HG03280 (cell line): ENCODE measurements around the gene FZR1.
"Not testable (repeated sequence)": the region's sequence is repeated elsewhere in the genome, so short reads cannot be mapped to it uniquely, and the experiment has no call there.

Experiments used
- ATAC-seq: cut with Tn5 transposase; IDR thresholded peaks from one replicate; pipeline ENCODE4 v1.9.1; 2021; ENCODE audit warnings: mild to moderate bottlenecking, moderate library complexity; ENCODE audit not compliant: unreplicated experiment

FZR1 gene

DNA sequence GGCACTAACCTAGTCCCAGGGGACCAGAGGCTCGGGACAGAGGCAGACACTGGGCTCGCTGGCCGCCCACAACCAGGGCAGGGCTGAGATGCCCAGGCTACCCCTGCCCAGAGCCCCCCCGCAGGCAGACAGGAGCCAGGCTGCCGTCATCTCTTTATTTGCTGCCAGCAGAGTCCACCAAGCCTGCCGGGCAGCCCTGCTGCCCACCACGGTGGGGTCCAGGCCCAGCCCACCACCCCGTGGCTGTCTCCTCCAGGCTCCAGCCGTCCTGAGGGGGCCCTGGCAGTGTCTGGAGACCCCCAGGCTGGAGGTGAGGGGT is 37.9 kb downstream of the FZR1 start:
- ATAC-seq: no peak

DNA sequence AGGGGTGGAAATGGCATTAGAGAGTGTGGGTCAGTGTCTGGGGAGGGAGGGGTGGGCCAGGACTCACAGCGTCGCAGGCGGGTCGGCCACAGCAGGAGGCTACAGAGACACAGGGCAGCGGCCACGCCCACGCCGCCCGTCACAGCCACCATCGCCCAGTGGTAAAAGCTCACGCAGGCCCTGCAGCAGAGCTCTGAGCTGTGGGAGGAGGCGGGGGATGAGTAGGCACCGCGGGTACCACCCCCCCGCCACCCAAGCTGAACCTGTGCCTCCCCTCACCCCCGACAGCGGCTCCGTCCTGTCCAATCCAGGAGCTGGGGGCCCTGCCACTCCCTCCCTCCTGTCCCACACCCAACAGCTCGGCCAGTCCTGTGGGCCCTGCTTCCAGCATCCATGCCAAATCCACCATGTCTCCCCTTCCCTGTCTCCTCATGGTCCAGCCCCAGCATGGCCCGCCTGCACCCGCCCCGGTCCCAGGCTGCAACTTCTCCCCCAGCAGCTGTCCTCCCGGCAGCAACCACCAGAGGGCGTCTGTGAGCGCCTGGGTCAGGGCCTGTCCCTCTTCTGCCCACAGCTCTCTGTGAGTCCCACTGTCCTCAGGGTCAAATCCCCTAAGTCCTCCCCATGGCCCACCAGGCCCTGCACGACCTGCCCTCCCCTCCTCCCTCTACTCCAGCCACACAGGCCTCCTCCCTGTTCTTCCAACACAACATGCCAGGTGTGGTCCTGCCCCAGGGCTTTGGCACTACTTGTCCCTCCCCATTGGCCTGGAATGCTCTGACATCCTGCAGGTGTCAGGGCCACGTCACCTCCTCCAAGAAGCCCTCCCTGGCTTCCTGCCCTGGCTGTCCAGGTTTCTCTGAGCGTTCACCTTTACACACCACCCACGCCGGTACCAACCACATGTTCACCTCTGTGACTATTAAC is 38.9 kb downstream of the FZR1 start:
- no peak for ATAC-seq

DNA sequence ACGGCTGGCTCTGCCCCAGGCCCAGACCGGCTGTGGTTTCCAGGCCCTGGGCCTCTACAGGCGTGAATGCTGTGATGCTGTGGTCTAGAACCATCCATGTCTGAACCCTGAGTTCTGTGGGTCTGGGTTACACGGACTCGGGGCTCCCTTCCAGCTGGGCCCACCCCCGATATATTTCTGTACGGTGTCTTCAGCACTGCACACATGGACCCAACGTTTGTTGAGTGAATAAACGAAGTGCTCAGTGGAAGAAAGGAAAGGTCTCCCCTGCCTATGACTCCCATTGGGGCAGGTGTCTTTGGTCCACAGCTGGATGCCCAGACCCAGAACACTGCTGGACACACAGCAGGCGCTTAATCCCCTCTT is 39.5 kb downstream of the FZR1 start:
- no peak for ATAC-seq

DNA sequence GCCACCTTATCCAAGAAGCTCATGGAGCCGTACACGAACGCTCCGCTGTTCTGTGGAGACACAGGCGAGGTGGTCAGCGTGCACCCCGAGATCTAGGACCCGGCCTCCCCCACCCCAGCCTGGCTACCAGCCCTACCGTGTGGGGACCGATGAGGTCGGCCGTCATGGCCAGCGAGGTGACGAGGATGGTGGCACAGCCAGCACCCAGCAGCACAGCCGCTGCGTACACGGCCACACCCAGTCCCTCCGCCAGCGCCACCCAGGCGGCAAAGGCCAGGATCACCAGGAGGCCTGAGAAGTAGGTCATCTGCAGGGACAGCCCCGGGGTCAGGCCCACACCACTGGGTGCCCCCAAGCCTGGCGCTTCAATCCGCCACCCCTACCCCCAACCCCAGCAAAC is 40.0 kb downstream of the FZR1 start:
- ATAC-seq: no peak

DNA sequence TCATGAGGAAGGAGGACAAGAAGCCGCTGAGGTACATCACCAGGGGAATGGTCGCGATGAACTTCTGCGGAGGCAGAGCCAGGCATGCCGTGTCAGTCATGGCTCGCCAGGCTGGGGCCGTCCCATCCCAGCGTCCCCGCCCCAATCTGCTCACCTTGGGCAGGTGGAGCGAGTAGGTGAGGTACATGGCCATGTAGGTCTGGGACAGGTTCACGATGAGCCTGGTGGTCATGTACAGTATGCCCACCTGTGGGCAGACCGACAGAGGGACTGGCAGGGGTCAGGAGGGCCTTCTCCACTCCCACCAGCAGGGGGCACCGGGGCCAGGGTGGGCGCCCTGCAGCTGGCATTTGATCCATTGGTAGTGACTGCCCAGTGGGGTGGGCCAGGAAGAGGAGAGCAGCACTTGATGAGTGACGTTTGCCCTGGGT is 41.2 kb downstream of the FZR1 start:
- ATAC-seq: no peak

DNA sequence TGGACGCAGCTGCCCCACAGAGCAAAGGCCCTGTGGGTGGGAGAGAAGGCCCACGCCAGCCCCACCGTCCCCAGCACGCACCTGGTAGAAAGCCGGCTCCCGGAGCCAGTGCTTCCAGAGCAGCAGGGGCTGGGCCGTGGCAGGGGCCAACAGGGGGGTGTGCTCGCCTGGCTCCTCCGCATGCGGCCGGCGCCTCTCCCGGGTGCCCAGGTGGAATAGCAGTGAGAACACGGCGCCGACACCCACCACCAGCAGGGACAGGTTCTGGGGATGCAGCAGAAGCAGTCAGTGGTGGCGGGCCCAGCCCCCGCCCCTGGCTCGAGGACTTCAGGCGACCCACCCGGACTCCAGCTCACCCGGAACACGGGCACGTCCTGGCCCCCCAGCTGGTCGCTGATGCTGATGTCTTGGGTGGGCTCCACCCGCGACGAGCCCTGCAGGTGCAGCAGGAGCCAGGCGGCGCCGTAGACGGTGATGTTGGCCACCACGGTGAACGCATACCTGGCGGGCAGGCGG is 41.7 kb downstream of the FZR1 start:
- ATAC-seq: no peak

DNA sequence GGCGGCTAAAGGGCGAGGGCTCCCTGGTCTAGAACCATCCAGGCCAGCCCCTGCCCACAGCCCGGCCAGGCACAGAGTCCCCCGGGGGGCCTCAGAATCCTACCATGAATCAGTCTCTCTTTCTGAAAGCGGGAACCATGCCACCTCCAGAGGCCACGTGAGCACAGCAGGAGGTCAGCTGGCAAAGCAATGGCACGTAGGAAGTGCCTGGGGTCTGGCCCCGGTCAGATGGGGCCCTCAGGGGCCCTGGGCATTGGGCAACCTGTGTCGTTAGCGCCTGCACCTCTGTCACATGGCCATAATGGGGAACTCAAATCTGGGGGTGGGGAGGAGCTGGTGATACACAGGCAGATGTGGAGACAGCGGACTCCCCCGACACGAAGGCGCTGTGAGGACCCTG is 42.5 kb downstream of the FZR1 start:
- no peak for ATAC-seq

DNA sequence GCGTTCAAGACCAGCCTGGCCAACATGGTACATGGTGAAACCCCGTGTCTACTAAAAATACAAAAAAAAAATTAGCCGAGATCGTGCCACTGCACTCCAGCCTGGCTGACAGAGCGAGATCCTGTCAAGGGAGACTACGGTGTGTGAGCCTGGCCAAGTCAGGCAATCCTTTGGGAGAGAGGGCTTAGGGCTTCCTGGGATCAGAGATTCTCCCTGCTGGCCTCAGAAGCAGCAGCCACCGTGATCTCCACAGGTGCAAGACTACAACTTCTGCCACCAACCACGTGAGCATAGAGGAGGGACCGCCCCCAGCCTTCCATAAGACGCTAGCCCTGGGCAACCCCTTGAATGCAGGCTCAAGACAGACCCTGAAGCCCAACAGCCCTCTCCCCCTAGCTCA is 43.7 kb downstream of the FZR1 start:
- no peak for ATAC-seq

DNA sequence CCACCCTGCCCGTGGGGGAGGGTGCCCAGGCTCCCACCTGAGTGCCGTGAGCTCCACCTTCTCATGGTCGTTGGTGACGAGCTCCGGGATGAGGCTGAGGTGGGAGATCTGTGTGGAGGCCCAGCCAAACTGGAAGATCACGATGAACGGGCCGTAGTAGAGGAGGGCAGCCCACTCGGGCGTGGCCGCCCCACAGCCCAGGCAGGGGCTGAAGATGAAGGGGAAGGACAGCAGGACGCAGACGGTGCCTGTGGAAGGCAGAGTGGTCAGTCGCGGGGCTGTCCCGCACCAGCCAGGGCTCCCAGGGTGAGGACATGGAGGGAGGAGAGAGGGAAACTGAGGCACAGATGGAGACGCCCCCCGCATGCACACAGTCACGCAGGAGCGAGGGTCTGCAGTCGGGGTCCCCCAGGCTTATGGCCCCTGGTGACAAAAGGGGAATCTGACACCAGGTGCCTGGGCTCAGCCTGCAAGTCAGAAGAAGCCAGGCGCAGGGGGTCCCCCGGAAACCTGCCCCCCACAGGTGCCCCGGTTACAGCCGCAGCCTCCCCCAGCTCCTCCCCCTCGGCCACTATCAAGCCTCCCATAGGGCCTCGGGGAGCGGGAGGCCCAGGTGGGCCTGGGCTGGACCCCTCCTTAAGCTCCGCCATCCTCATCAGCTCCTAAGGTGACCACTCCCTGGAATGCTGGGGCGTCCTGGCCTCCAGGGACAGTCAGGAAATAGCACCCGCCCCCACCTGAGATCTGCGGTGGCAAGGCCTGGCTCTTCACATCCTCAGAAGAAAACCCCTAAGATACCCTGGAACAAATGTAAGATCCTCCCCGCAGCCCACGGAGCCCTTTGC is 45.1 kb downstream of the FZR1 start:
- ATAC-seq: no peak

DNA sequence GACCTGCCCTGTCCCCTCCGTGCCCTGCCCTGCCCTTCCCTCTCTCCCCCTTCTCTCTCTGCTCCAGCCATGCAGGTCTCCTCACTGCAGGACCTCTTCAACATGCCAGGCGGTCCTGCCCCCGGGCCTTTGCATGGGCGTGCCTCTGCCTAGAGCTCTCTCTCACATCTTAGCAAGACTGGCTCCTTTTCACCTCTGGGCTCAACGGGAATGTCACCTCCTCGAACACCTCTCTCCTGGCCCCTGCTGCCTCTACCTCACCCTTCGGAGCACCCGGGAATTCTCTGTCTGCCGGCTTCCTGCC is 45.6 kb downstream of the FZR1 start:
- ATAC-seq: no peak

DNA sequence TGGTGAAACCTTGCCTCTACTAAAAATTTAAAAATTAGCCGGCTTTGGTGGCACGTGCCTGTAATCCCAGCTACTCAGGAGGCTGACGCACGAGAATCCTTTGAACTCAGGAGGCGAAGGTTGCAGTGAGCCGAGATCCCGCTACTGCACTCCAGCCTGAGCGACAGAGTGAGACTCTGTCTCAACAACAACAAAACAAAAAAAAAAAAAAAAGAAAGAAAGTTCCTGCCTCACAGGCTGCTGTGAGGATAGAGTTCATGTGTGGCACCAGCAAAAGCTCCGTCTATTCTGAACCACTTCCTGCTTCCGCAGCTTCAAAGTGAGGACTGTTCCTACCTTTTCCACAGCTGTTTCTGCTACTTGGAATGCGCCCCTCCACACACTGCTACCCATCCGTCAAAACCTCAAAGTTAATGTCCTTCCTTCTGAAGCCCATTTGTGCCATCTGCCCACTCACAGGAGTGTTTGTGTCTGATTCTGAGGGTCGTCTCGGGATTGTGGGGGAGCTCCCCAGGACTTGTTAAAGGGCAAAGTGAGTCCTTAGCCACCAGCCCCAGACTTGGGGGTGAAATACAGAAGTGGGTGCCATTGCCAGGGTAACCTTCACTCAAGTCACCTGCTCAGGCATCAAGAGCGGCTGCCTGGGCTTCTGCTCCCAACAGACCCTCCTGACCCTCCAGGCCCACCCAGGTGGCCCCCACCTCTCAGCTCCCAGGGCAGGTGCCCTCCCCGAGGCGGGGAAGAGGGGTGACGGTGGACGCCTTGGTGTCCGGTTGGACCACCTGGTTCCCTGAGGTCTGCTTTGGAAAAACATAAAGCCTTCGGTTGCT is 48.4 kb downstream of the FZR1 start:
- ATAC-seq: no peak

DNA sequence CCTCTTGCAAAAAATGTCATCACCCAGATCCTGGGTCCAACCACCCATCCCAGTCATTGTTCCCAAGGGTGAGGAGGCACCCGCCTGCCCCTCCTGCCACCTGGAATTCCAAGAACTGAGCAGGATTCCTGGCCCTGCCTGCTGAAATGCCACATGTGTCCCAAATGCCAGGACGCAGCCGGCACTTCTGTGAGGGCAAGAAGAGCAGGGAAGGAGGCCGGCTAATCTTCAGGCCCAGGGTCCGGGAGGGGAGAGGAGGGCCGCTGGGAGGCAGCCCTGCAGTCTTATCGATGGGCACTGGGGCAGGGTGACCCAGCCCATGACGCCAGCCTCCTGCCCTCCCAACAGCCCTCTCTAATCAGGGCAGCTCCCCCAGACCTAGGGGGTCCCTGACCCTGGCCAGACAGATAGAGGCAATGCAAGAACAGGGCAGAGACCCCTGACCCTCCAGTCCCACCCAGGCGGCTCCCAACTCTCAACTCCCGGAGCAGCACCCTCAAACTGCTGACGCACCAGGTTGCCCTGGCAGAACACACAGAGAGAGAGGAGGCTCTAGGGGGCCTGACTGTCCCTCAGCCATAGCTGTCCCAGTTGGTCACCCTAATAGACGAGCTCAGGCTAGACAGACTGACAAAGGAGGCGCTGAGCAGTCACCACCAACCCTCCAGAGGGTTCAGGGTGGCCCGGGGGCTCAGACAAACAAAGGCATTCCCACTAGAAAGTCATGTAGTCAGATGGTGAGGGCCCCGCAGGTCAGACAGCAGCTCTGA is 49.7 kb downstream of the FZR1 start:
- no peak for ATAC-seq

DNA sequence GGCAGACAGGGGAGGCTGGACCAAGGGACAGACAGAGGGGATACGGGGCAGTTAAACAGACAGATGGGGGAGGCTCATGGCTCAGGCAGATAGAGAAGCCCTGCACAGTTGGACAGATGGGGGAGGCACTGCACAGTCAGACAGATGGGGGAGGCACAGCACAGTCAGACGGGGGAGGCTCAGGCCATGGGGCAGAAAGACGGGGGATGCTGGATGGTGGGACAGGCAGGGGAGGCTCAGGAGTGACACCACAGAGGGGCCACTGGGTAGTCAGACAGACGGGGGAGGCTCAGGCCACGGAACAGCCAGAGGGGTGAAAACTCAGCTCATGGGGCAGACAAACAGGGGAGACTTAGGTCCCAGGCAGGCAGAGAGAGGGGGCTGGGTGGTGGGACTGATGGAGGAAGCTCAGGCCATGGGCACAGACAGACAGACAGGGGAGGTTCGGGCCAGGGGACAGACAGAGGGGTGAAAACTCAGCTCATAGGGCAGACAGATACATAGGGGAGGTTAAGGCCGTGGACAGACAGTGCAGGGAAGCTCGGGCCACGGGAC is 50.4 kb downstream of the FZR1 start:
- ATAC-seq: no peak

DNA sequence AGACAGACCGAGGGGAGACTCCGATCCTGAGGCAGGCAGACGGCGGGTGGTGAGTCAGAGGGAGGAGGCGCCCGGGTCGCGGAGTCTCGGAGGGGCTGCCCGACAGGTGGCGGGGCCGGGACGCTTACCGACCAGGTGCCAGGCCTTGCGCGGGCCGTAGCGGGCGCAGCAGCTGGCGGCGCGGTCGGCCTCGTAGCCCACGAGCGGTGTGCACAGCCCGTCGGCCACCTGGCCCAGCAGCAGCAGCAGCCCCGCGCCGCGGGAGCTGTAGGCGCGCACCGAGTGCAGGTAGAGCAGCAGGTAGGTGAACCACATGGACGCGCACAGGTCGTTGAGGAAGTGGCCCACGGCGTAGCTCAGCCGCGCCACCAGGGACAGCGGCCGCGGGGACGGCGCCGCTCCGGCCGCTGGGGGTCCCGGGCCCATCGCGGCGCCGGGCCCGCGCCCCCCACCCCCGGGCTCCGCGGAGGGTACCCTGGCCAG is 50.9 kb downstream of the FZR1 start:
- ATAC-seq: peak; percentile 22

DNA sequence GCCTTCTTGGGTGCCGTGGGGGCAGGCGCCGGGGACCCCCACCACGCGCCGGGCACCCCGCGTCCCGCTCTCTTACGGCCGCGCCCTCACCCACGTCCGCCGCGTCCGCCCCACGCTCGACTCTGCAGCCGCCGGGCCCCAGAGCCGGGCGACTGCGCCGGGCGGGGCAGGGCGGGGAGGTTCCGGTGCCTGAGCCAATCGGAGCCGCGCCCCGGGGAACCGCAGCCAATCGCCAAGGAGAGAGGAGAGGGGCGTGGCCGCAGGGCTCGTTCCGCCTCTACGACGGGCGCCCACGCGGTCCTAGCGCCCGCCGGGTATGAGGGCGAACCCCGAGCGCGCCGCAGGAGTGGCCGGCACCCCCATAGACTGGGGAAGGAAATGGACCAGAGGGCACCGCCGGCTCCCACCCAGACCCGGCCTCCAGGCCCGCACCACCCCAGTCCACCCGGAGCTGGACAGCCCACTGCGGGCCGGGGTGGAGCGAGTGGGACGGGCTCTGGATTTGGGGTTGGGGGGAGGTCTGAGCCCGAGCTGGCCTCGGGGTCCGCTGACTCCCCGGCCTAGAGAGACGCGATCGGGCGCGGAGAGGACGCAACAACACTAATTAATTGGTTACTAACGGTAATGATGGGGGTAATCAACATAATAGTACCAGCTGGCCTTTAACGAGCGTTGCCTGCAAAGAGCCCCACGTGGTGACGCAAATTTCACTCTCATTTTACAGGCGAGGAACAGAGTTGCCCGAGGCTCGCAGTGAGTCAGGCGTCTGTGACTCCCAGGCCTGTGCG is 51.5 kb downstream of the FZR1 start, which contains the start of gene MFSD12:
TSS of gene MFSD12 (minus strand) at position 126 of the 788 bp plus-strand sequence. CDS start 183 bp downstream, outside the sequence.
- ATAC-seq: peak; percentile 89

DNA sequence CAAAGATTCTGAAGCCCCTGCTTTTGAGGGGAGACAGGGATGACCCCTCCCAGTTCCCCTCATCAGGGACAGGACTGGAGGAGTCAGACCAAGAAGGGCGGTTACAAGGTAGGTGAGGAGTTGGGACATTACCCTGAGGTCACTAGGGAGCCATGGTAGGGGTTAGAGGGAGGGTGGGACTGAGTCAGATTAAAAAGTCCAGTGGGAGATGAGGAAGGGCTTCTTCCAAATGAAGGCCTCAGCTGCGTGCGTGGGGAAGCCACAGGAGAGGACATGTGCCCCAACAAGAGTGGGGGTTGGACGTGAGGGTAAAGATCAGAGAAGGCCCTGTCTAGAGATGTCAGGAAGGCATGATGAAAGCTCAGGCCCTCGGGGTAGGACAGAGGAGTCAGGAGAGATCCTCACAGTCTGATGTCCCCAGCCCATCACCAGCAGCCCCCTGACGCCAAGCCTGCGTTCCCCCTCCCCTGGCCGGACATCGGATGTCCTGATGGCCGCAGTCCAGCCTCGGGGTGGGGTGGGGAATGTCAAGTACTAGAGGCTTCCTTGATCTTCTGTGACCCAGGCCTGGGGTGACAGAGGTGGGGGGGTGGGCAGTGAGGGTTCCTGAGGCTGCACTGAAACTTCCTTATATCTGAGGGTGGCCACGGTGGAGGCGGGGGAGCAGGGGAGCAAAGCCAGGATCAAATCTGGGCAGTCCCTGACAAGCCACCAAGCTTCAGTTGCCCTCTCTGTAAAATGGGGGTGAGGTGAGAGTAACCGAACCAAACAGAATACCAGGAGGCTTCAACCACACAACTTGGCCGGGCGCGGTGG is 57.8 kb downstream of the FZR1 start:
- ATAC-seq: no peak

DNA sequence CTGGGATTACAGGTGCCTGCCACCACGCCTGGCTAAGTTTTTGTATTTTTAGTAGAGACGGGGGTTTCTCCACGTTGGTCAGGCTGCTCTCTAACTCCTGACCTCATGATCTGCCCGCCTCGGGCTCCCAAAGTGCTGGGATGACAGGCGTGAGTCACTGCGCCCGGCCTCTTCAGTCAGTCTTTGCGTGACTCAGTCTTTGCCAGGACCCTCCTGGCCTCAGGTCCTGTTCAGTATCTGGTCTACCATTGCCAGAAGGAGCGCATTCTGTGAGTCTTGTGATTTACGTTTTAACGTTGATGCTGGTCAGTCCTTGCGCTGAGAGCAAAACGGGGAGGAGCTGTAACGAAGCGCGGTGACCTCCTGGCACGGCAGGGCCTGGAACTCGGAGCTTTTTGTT is 59.0 kb downstream of the FZR1 start:
- no peak for ATAC-seq

DNA sequence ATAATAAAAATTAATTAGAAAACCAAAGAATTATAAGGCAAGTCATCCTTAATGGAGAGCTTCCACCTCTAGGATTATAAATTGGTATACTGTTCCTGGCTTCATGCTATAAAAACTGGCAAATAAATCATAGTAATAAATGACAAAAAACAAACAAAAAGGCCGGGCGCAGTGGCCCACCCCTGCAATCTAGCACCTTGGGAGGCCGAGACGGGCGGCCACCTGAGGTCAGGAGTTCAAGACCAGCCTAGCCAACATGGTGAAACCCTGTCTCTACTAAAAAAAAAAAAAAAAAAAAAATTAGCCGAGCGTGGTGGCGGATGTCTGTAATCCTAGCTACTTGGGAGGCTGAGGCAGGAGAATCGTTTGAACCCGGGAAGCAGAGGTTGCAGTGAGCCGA is 63.9 kb downstream of the FZR1 start:
- ATAC-seq: not testable (repeated sequence)
